Smooth muscle cell (in vitro differentiated cells): ENCODE data around the gene MANBA. TPM values are rescaled to one million over a fixed set of nuclear protein-coding genes. Genes with fewer than 3 reads are reported as not detected.
"Not testable (repeated sequence)": the region's sequence is repeated elsewhere in the genome, so short reads cannot be mapped to it uniquely, and the experiment has no call there.

ENCODE experiments used
- DNase-seq: peaks from one replicate; lab custom pipeline; 2025; ENCODE audit not compliant: unreplicated experiment; lab: John Stamatoyannopoulos, UW
- H2AFZ ChIP-seq: fragments of 200-600 bp; sonication (generic); 2 replicates; pipeline ENCODE4 v1.6.0; 2016; ENCODE audit warnings: antibody characterized with exemption, low read depth, mild to moderate bottlenecking
- H3F3A ChIP-seq: fragments of 200-600 bp; sonication (generic); 2 replicates; pipeline ENCODE4 v1.6.0; 2017; ENCODE audit warnings: antibody characterized with exemption, low read depth
- H3K27ac ChIP-seq: fragments of 200-600 bp; sonication (generic); 2 replicates; pipeline ENCODE4 v1.5.1; 2016; ENCODE audit warnings: low read depth, mild to moderate bottlenecking
- H3K27me3 ChIP-seq: fragments of 200-600 bp; sonication (generic); 2 replicates; pipeline ENCODE4 v1.6.1; 2016; ENCODE audit warnings: low read depth, mild to moderate bottlenecking
- H3K36me3 ChIP-seq: fragments of 200-600 bp; sonication (generic); 2 replicates; pipeline ENCODE4 v1.5.1; 2016; ENCODE audit warnings: low read depth
- H3K4me1 ChIP-seq: fragments of 200-600 bp; sonication (generic); 2 replicates; pipeline ENCODE4 v1.5.1; 2016; ENCODE audit warnings: low read depth
- H3K4me2 ChIP-seq: fragments of 200-600 bp; sonication (generic); 2 replicates; pipeline ENCODE4 v1.6.0; 2016; ENCODE audit warnings: mild to moderate bottlenecking
- H3K4me3 ChIP-seq: fragments of 200-600 bp; sonication (generic); 2 replicates; pipeline ENCODE4 v1.5.1; 2016; ENCODE audit warnings: mild to moderate bottlenecking
- H3K79me2 ChIP-seq: fragments of 200-600 bp; sonication (generic); 2 replicates; pipeline ENCODE4 v1.6.0; 2016; ENCODE audit warnings: low read depth, mild to moderate bottlenecking
- H3K9ac ChIP-seq: fragments of 200-600 bp; sonication (generic); 2 replicates; pipeline ENCODE4 v1.6.0; 2016; ENCODE audit warnings: low read depth
- H3K9me3 ChIP-seq: fragments of 200-600 bp; sonication (generic); replicated peaks from 2 replicates; pipeline ENCODE4 v1.5.1; 2016; ENCODE audit warnings: low read depth
- H4K20me1 ChIP-seq: fragments of 200-600 bp; sonication (generic); 2 replicates; pipeline ENCODE4 v1.6.0; 2016; ENCODE audit warnings: low read depth
- WGBS: methylation state at CpG from one replicate; pipeline ENCODE4 v1.1.7; 2016; ENCODE audit warnings: low lambda C conversion rate; 5-methylcytosine and 5-hydroxymethylcytosine counted together
- polyA plus RNA-seq: library from polyadenylated mRNA; unstranded; fragments of >200 nt; fragmentation: Nextera tagmentation; extraction: Ambion mirVana; gene quantifications from 2 replicates; pipeline ENCODE4 v1.2.1, GENCODE V29; 2016
- total RNA-seq: library from RNA; depleted of rRNA; stranded (reverse); fragments of >200 nt; gene quantifications from 2 replicates; pipeline ENCODE4 v1.2.3, GENCODE V29; 2014
- TF ChIP-seq, protein P1 (sequence below): fragments of 200-600 bp; sonication (generic); IDR thresholded peaks from 2 replicates; pipeline ENCODE4 v1.5.1; 2017; ENCODE audit warnings: borderline replicate concordance, mild to moderate bottlenecking, antibody characterized with exemption; ENCODE audit not compliant: insufficient read depth, poor library complexity, severe bottlenecking

MANBA gene
- total and polyA plus RNA-seq, 2 experiments from 2014 or later = 58.1 to 99.9 TPM

DNA sequence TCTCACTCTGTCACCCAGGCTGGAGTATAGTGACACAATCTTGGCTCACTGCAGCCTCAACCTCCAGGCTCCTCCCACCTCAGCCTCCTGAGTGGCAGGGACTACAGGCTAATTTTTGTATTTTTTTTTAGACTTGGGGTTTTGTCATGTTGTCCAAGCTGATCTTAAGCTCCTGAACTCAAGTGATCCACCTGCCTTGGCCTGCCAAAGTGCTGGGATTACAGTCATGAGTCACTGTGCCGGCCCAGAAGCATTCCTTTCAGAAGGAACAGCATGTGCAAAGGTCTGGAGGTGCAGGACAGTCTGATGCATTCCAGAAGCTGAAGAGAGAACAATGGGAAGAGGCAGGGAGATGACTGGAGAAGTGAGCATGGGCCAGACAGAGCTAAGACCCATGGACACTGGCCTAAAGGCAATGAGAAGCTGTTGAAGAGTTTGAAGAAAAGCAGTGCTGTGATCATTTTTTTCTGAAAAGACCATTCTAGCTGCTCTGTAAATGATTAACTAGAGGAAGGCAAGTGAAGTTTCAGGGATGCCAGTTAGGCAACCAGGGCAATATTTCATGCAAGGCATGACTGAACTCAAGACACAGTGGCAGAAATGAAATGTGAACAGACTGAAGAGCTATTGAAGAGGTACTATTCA is 43.2 kb downstream of the MANBA start:
- Histone ChIP-seq H4K20me1 (no peaks in the 10 kb centered on the region), H3K27me3 (no peaks in the 10 kb centered on the region), H3K9ac (no peak overlapping the region), H3K4me3 (no peak overlapping the region), H3K4me2 (no peak overlapping the region), H3K9me3 (no peaks in the 10 kb centered on the region), H3K4me1 (no peaks in the 10 kb centered on the region), H3K27ac (peak overlapping the region; percentile 94), H3K79me2 (peaks cover 5% of the 10 kb centered on the region), H3F3A (peaks cover 8% of the 10 kb centered on the region), H3K36me3 (peaks cover 3% of the 10 kb centered on the region), H2AFZ (no peak overlapping the region)
- TF ChIP-seq, protein P1, sequence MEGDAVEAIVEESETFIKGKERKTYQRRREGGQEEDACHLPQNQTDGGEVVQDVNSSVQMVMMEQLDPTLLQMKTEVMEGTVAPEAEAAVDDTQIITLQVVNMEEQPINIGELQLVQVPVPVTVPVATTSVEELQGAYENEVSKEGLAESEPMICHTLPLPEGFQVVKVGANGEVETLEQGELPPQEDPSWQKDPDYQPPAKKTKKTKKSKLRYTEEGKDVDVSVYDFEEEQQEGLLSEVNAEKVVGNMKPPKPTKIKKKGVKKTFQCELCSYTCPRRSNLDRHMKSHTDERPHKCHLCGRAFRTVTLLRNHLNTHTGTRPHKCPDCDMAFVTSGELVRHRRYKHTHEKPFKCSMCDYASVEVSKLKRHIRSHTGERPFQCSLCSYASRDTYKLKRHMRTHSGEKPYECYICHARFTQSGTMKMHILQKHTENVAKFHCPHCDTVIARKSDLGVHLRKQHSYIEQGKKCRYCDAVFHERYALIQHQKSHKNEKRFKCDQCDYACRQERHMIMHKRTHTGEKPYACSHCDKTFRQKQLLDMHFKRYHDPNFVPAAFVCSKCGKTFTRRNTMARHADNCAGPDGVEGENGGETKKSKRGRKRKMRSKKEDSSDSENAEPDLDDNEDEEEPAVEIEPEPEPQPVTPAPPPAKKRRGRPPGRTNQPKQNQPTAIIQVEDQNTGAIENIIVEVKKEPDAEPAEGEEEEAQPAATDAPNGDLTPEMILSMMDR = no peak
- DNase-seq = no peak
- WGBS = 21% methylated on average over 1 of the region's 1 CpG

DNA sequence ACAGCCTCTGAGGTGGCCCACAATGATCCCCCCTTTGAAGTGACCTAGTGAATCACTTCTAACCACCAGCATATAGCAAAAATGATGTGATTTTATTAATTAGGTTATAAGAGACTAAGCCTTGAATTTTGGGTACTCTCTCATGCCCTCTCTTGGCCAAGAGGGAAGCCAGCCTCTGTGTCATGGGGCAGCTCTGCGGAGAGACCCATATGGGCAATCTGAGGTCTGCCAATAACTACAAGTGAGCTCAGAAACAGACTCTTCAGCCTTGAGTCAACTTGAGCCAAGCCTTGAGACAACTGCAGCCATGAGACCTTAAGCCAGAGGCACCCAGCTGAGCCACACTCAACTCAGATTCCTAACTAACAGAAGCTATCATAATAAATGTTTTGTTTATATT is 45.7 kb downstream of the MANBA start:
- no peak overlapping the region for H3K4me2 ChIP-seq
- H3K36me3 ChIP-seq = peaks cover 4% of the 10 kb centered on the region
- no peaks in the 10 kb centered on the region for H4K20me1 ChIP-seq
- no peak for DNase-seq
- no peaks in the 10 kb centered on the region for H3K27me3 ChIP-seq
- TF ChIP-seq, protein P1 = no peak
- no peak overlapping the region for H2AFZ ChIP-seq
- H3K9me3 ChIP-seq = no peaks in the 10 kb centered on the region
- peaks cover 8% of the 10 kb centered on the region for H3F3A ChIP-seq
- 90% methylated on average over 1 of the region's 1 CpG for WGBS
- H3K4me1 ChIP-seq = no peaks in the 10 kb centered on the region
- no peak overlapping the region for H3K27ac ChIP-seq
- no peak overlapping the region for H3K9ac ChIP-seq
- peaks cover 11% of the 10 kb centered on the region for H3K79me2 ChIP-seq
- H3K4me3 ChIP-seq = no peak overlapping the region

DNA sequence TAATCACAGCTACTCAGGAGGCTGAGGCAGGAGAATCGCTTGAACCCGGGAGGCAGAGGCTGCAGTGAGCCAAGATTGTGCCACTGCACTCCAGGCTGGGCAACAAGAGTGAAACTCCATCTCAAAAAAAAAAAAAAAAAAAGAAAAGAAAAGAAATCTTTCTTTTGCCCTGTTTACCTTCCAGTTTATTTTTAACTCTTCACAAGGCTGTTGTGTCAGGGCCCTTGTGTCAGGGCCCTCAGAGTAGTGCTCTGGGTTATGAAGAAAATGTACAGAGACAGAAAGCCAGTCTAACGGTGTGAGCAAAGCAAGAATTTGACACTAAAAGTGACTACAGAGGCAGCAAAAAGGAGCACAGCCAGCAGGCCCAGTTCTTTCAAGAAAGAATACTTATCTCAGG is 47.0 kb downstream of the MANBA start:
- H3K4me1 ChIP-seq = not testable (repeated sequence)

DNA sequence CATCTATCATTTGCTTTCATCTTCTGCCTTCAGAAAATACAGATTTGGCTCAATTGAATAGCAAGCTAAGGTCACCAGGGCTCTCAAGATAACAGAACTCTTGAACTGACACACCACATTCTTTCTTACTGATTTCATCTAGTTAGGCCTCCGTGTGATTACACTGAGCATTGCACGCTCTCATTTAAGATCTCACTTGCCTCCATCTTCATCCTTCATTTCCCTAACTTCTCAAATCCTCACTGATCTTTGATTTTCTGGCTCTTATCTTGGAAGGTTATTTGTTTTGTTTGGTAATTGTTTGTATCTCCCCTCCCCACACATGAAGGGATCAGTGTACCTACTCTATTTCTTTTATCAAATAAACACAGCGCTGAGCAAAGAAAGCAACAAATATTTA is 47.7 kb downstream of the MANBA start:
- Histone ChIP-seq H3K4me3 (no peak overlapping the region), H4K20me1 (no peaks in the 10 kb centered on the region), H2AFZ (no peak overlapping the region), H3K4me1 (no peaks in the 10 kb centered on the region), H3K4me2 (peak overlapping the region; percentile 56), H3K9ac (peak overlapping the region; percentile 50), H3K79me2 (peaks cover 26% of the 10 kb centered on the region), H3F3A (no peaks in the 10 kb centered on the region), H3K27me3 (no peaks in the 10 kb centered on the region), H3K36me3 (peaks cover 4% of the 10 kb centered on the region), H3K27ac (peak overlapping the region; percentile 93), H3K9me3 (no peaks in the 10 kb centered on the region)
- WGBS = 22% methylated on average over 3 of the region's 3 CpGs
- TF ChIP-seq, protein P1 = no peak
- DNase-seq = no peak

More for the DNA sequence above, 47.0 kb downstream of the MANBA start:
- H3K4me2 ChIP-seq, H2AFZ ChIP-seq, H3K36me3 ChIP-seq, H3K9me3 ChIP-seq, H3K9ac ChIP-seq, DNase-seq, H3K4me3 ChIP-seq, H3F3A ChIP-seq, H3K27me3 ChIP-seq, H4K20me1 ChIP-seq: not testable (repeated sequence)
- H3K79me2 ChIP-seq = peaks cover 20% of the 10 kb centered on the region
- 94% methylated on average over 3 of the region's 3 CpGs for WGBS
- peak overlapping the region; percentile 93 for H3K27ac ChIP-seq
